ENCODE results near the gene ENO3.

Gene ENO3

GRCh38 chr17:4939796-4940554 lies 10.9 kb upstream of the ENO3 start, which contains the start of the genes RNF167 and SLC25A11:
RNF167 (plus strand) TSS chr17:4940268; CDS start chr17:4940910, 642 bp downstream.
SLC25A11 (minus strand) TSS chr17:4940046; CDS start chr17:4939910, 136 bp downstream.
- TF ChIP-seq ELF4 (IDR thresholded peaks at IDR 0.05) (peak; percentile 70), FOXA1 (IDR thresholded peaks at IDR 0.05) (no peak), BHLHE40 (IDR thresholded peaks at IDR 0.05; ENCODE audit: borderline replicate concordance) (no peak), PKNOX1 (IDR thresholded peaks at IDR 0.05) (peak; percentile 81), FOXM1 (IDR thresholded peaks at IDR 0.05; ENCODE audit: borderline replicate concordance) (no peak), L3MBTL2 (conservative IDR thresholded peaks at IDR 0.05) (peak; percentile 31), HDGF (IDR thresholded peaks at IDR 0.05; ENCODE audit: borderline replicate concordance) (no peak), SP1 (IDR thresholded peaks at IDR 0.05) (peak; percentile 94), ARNT (IDR thresholded peaks at IDR 0.05) (no peak), TARDBP (IDR thresholded peaks at IDR 0.05) (no peak), CTBP1 (IDR thresholded peaks at IDR 0.05; ENCODE audit: borderline replicate concordance) (no peak), NFRKB (IDR thresholded peaks at IDR 0.05) (no peak), SUZ12 (IDR thresholded peaks at IDR 0.05) (no peak), LEF1 (IDR thresholded peaks at IDR 0.05; ENCODE audit: borderline replicate concordance) (no peak), ZNF384 (IDR thresholded peaks at IDR 0.05) (no peak), FOXK2 (IDR thresholded peaks at IDR 0.05) (no peak)
- peak; percentile 96 for DNase-seq (ENCODE audit: extremely low spot score)
- ChIA-PET CTCF (interaction anchor here (0.8 to 1.0 kb wide), 4 partner anchors 12 to 363 kb away, joined by 3 to 5 read pairs (median 3); partner anchors contain the start of gene CHRNE), POLR2A (interaction anchor here (0.6 to 3.5 kb wide), 34 partner anchors 11 to 440 kb away, joined by 3 to 101 read pairs (median 4); partner anchors contain the start of genes CAMTA2, ENO3, INCA1 and KIF1C)

GRCh38 chr17:4940555-4941318 lies 10.2 kb upstream of the ENO3 start:
- ChIA-PET POLR2A (interaction anchor here (0.6 to 3.5 kb wide), 29 partner anchors 10 to 441 kb away, joined by 3 to 101 read pairs (median 6); partner anchors contain the start of genes CAMTA2, ENO3, INCA1 and KIF1C), CTCF (interaction anchor here (0.9 to 1.1 kb wide), 4 partner anchors 11 to 364 kb away, joined by 3 to 5 read pairs (median 3); partner anchors contain the start of gene CAMTA2)
- TF ChIP-seq ELF4 (IDR thresholded peaks at IDR 0.05) (peak; percentile 15; the same call in 1 of the 2 replicates), PKNOX1 (IDR thresholded peaks at IDR 0.05) (no peak), NFRKB (IDR thresholded peaks at IDR 0.05) (no peak), CTBP1 (IDR thresholded peaks at IDR 0.05; ENCODE audit: borderline replicate concordance) (no peak), FOXK2 (IDR thresholded peaks at IDR 0.05) (no peak)
- peak; percentile 83 for DNase-seq (ENCODE audit: extremely low spot score)

GRCh38 chr17:4941319-4941610 lies 9.7 kb upstream of the ENO3 start:
- DNase-seq (ENCODE audit: extremely low spot score): no peak

GRCh38 chr17:4942760-4943508 lies 8.0 kb upstream of the ENO3 start:
- CTCF ChIA-PET: no interaction called here
- POLR2A ChIA-PET: interaction anchor here (3.6 kb wide), 1 partner anchor 24 kb away, joined by 14 read pairs; the partner anchor contains the start of gene SPAG7
- TF ChIP-seq ARNT (IDR thresholded peaks at IDR 0.05): no peak
- TF ChIP-seq L3MBTL2 (conservative IDR thresholded peaks at IDR 0.05): no peak
- TF ChIP-seq NFRKB (IDR thresholded peaks at IDR 0.05): no peak
- TF ChIP-seq ELF4 (IDR thresholded peaks at IDR 0.05): no peak
- no peak for TF ChIP-seq SUZ12 (IDR thresholded peaks at IDR 0.05)
- no peak for TF ChIP-seq CTBP1 (IDR thresholded peaks at IDR 0.05; ENCODE audit: borderline replicate concordance)
- DNase-seq (ENCODE audit: extremely low spot score): no peak

More at GRCh38 chr17:4941319-4941610, 9.7 kb upstream of the ENO3 start:
- no peak for TF ChIP-seq FOXA1 (IDR thresholded peaks at IDR 0.05)
- TF ChIP-seq NFRKB (IDR thresholded peaks at IDR 0.05): no peak
- TF ChIP-seq PKNOX1 (IDR thresholded peaks at IDR 0.05): no peak
- TF ChIP-seq CTBP1 (IDR thresholded peaks at IDR 0.05; ENCODE audit: borderline replicate concordance): no peak
- no peak for TF ChIP-seq ARNT (IDR thresholded peaks at IDR 0.05)
- TF ChIP-seq SUZ12 (IDR thresholded peaks at IDR 0.05): no peak
- no peak for TF ChIP-seq SP1 (IDR thresholded peaks at IDR 0.05)
- no peak for TF ChIP-seq FOXK2 (IDR thresholded peaks at IDR 0.05)
- TF ChIP-seq ELF4 (IDR thresholded peaks at IDR 0.05): no peak
- TF ChIP-seq LEF1 (IDR thresholded peaks at IDR 0.05; ENCODE audit: borderline replicate concordance): no peak
- POLR2A ChIA-PET: interaction anchor here (3.1 kb wide), 1 partner anchor 26 kb away, joined by 84 read pairs; the partner anchor contains the start of gene SPAG7
- CTCF ChIA-PET: interaction anchor here (1.1 kb wide), 1 partner anchor 46 kb away, joined by 3 read pairs; the partner anchor contains the start of gene CAMTA2

- DNase-seq (ENCODE audit: extremely low spot score): no peak
- CTCF ChIA-PET: no interaction called here
- TF ChIP-seq NFRKB (IDR thresholded peaks at IDR 0.05) (no peak), BHLHE40 (IDR thresholded peaks at IDR 0.05; ENCODE audit: borderline replicate concordance) (no peak), FOXA1 (IDR thresholded peaks at IDR 0.05) (no peak)
- POLR2A ChIA-PET: interaction anchor here (1.5 to 3.6 kb wide), 2 partner anchors 22 to 23 kb away, joined by 3 to 14 read pairs; partner anchors contain the start of gene SPAG7
These were observed 6.8 kb upstream of the ENO3 start for GRCh38 chr17:4944163-4944553.

All from HEK293T (cell line).